Gastroesophageal sphincter (tissue), 4 donors: Measurements from ENCODE around the gene RAB12. TPM values are rescaled to one million over a fixed set of nuclear protein-coding genes. Genes with fewer than 3 reads are reported as not detected.

ENCODE experiments used
- ATAC-seq: fragments of 150-250 bp; one replicate; pipeline ENCODE4 v1.9.1; 2016; ENCODE audit warnings: mild to moderate bottlenecking, moderate library complexity
- H3K27ac ChIP-seq, 4 donors: fragments of 200-600 bp; sonication (generic) in 3 of 4; 1 replicate in 3 of 4; 2 replicates in 1 of 4; pipeline ENCODE4 v1.5.1; 2016 to 2019
- H3K27me3 ChIP-seq: fragments of 200-600 bp; sonication (generic); one replicate; pipeline ENCODE4 v1.5.1; 2019
- H3K36me3 ChIP-seq, 2 donors: fragments of 200-600 bp; sonication (generic); one replicate each; pipeline ENCODE4 v1.5.1; 2019; ENCODE audit warnings: control low read depth in 1 of 2
- H3K4me1 ChIP-seq, 3 donors: fragments of 200-600 bp; sonication (generic); 1 replicate in 2 of 3; 2 replicates in 1 of 3; pipeline ENCODE4 v1.5.1; 2016 to 2019; ENCODE audit warnings: control low read depth in 2 of 3
- H3K4me3 ChIP-seq, 2 donors: fragments of 200-600 bp; sonication (generic); one replicate each; pipeline ENCODE4 v1.5.1; 2019; ENCODE audit warnings: mild to moderate bottlenecking in 1 of 2, moderate library complexity in 1 of 2
- H3K9me3 ChIP-seq, 3 donors: fragments of 200-600 bp; sonication (generic); one replicate each; pipeline ENCODE4 v1.5.1; 2017 to 2019; ENCODE audit warnings: control low read depth in 2 of 3
- CTCF ChIP-seq, 4 experiments: fragments of 200-600 bp in 2 of 4; fragments of 450-650 bp in 2 of 4; sonication (generic) in 1 of 4; IDR thresholded peaks; one replicate each; pipeline ENCODE4 v1.5.1; 2017 to 2019; ENCODE audit warnings: antibody characterized with exemption in 4 of 4, mild to moderate bottlenecking in 2 of 4, moderate library complexity in 2 of 4
- EP300 ChIP-seq: sonication (generic); formaldehyde crosslinking; IDR thresholded peaks from one replicate; pipeline ENCODE4 v1.6.1; 2017; ENCODE audit warnings: antibody characterized with exemption, mild to moderate bottlenecking
- POLR2A ChIP-seq, 2 donors: fragments of 450-650 bp; IDR thresholded peaks; one replicate each; pipeline ENCODE4 v1.6.1; 2017; ENCODE audit warnings: antibody characterized with exemption in 2 of 2, mild to moderate bottlenecking in 2 of 2, moderate library complexity in 1 of 2
- POLR2AphosphoS5 ChIP-seq: sonication (generic); formaldehyde crosslinking; IDR thresholded peaks from one replicate; pipeline ENCODE4 v1.6.1; 2017; ENCODE audit warnings: antibody characterized with exemption
- WGBS, 2 donors: methylation state at CpG; one replicate each; pipeline ENCODE4 v1.1.5; 2018; ENCODE audit warnings: low coverage in 1 of 2; 5-methylcytosine and 5-hydroxymethylcytosine counted together
- total RNA-seq, 4 donors: library from RNA; depleted of rRNA; stranded (reverse); fragments of >200 nt; gene quantifications; one replicate each; pipeline ENCODE4 v1.1.0, GENCODE V29; 2016

RAB12 gene
- total RNA-seq, 4 donors from 2014 or later, result 63.7 to 100 (median 72.6) TPM

- Histone ChIP-seq H3K4me3 (no peak overlapping the region), H3K4me1 (peaks cover 5 to 57% (median 9%) of the 10 kb centered on the region in 3 donors), H3K27ac (no peak overlapping the region), H3K36me3 (peaks cover 0 to 32% of the 10 kb centered on the region in 2 donors), H3K27me3 (no peaks in the 10 kb centered on the region), H3K9me3 (no peaks in the 10 kb centered on the region)
- ATAC-seq, result no peak
- TF ChIP-seq POLR2AphosphoS5 (no peak), CTCF (IDR thresholded peaks at IDR 0.05) (no peak)
- 70 to 80% methylated on average over 2 to 5 of the region's 6 CpGs for WGBS, 2 donors
Observed at GRCh38 chr18:8626414-8627106, 17.3 kb downstream of the RAB12 start.

GRCh38 chr18:8627107-8627472 is 17.9 kb downstream of the RAB12 start:
- H3K4me1 ChIP-seq, result peaks cover 5 to 52% (median 9%) of the 10 kb centered on the region in 3 donors
- H3K27me3 ChIP-seq, result no peaks in the 10 kb centered on the region
- ATAC-seq, result no peak
- H3K36me3 ChIP-seq, result peaks cover 0 to 37% of the 10 kb centered on the region in 2 donors
- 79 to 84% methylated on average over 11 of the region's 11 CpGs for WGBS, 2 donors
- no peak overlapping the region for H3K27ac ChIP-seq
- H3K9me3 ChIP-seq, result no peaks in the 10 kb centered on the region
- no peak for TF ChIP-seq CTCF (IDR thresholded peaks at IDR 0.05)
- no peak for TF ChIP-seq POLR2AphosphoS5
- TF ChIP-seq POLR2A (IDR thresholded peaks at IDR 0.05), result no peak
- TF ChIP-seq EP300, result no peak
- H3K4me3 ChIP-seq, result no peak overlapping the region

GRCh38 chr18:8627540-8627939 is 18.3 kb downstream of the RAB12 start:
- Histone ChIP-seq H3K27me3 (no peaks in the 10 kb centered on the region), H3K4me3 (no peak overlapping the region), H3K27ac (no peak overlapping the region), H3K9me3 (no peaks in the 10 kb centered on the region), H3K4me1 (peaks cover 5 to 50% (median 9%) of the 10 kb centered on the region in 3 donors), H3K36me3 (peaks cover 0 to 40% of the 10 kb centered on the region in 2 donors)
- no peak for ATAC-seq
- WGBS, 2 donors, result 80 to 83% methylated on average over 4 of the region's 4 CpGs
- TF ChIP-seq POLR2A (IDR thresholded peaks at IDR 0.05), result no peak
- TF ChIP-seq EP300, result no peak
- TF ChIP-seq CTCF (IDR thresholded peaks at IDR 0.05), result no peak
- no peak for TF ChIP-seq POLR2AphosphoS5

GRCh38 chr18:8629602-8630001 is 20.4 kb downstream of the RAB12 start:
- peaks cover 0 to 30% (median 0%) of the 10 kb centered on the region in 3 donors for H3K4me1 ChIP-seq
- H3K36me3 ChIP-seq, result peaks cover 0 to 59% of the 10 kb centered on the region in 2 donors
- no peak overlapping the region for H3K4me3 ChIP-seq
- H3K27me3 ChIP-seq, result no peaks in the 10 kb centered on the region
- no peak for ATAC-seq
- 100% methylated on average over 2 of the region's 3 CpGs for WGBS, 2 donors
- H3K27ac ChIP-seq, result no peak overlapping the region
- H3K9me3 ChIP-seq, result no peaks in the 10 kb centered on the region
- TF ChIP-seq POLR2AphosphoS5 (no peak), EP300 (no peak), CTCF (IDR thresholded peaks at IDR 0.05) (no peak), POLR2A (IDR thresholded peaks at IDR 0.05) (no peak)

- whole genome bisulfite sequencing, 2 donors, result 85 to 95% methylated on average over 2 of the region's 2 CpGs
- Histone ChIP-seq H3K4me1 (peaks cover 0 to 28% (median 0%) of the 10 kb centered on the region in 3 donors), H3K27ac (no peak overlapping the region), H3K4me3 (no peak overlapping the region), H3K27me3 (no peaks in the 10 kb centered on the region), H3K36me3 (peaks cover 2 to 62% of the 10 kb centered on the region in 2 donors), H3K9me3 (no peaks in the 10 kb centered on the region)
- ATAC-seq, result no peak
- TF ChIP-seq EP300 (no peak), CTCF (IDR thresholded peaks at IDR 0.05) (no peak), POLR2A (IDR thresholded peaks at IDR 0.05) (no peak), POLR2AphosphoS5 (no peak)
Observed at GRCh38 chr18:8630546-8630945, 21.3 kb downstream of the RAB12 start.
